Uterus (tissue), 2 donors: Measurements from ENCODE around the gene CLIP2.

Source experiments
- CTCF ChIP-seq, 4 experiments: fragments of 200-600 bp in 2 of 4; fragments of 450-650 bp in 2 of 4; sonication (generic) in 2 of 4; IDR thresholded peaks; one replicate each; pipeline ENCODE4 v1.5.1; 2016 to 2019; ENCODE audit warnings: antibody characterized with exemption in 4 of 4, mild to moderate bottlenecking in 2 of 4, moderate library complexity in 1 of 4
- POLR2A ChIP-seq, 2 donors: fragments of 450-650 bp; IDR thresholded peaks; one replicate each; pipeline ENCODE4 v1.6.1; 2016; ENCODE audit warnings: antibody characterized with exemption in 2 of 2, mild to moderate bottlenecking in 1 of 2, moderate library complexity in 1 of 2

- TF ChIP-seq POLR2A (IDR thresholded peaks at IDR 0.05) (no peak), CTCF (IDR thresholded peaks at IDR 0.05) (no peak)
These were observed 166.1 kb downstream of the CLIP2 start for GRCh38 chr7:74455291-74455804.
